Medulla oblongata (tissue), 1 donor: ENCODE results near the gene ZSWIM6.

Experiments
- DNase-seq: peaks from one replicate; pipeline ENCODE4 v3.0.0-alpha.2; 2015; ENCODE audit errors: extremely low spot score

ZSWIM6 gene

GRCh38 chr5:61538722-61539501 lies 206.9 kb downstream of the ZSWIM6 start:
- DNase-seq = no peak

- DNase-seq = no peak
Observed at GRCh38 chr5:61549530-61549929, 217.5 kb downstream of the ZSWIM6 start.

- DNase-seq = no peak
Observed at GRCh38 chr5:61551637-61552313, 219.7 kb downstream of the ZSWIM6 start.

GRCh38 chr5:61559146-61559545 lies 227.1 kb downstream of the ZSWIM6 start:
- no peak for DNase-seq

GRCh38 chr5:61559722-61560121 lies 227.7 kb downstream of the ZSWIM6 start:
- no peak for DNase-seq

- DNase-seq = no peak
Observed at GRCh38 chr5:61563401-61563800, 231.3 kb downstream of the ZSWIM6 start.

GRCh38 chr5:61567337-61567736 lies 235.3 kb downstream of the ZSWIM6 start:
- no peak for DNase-seq

- DNase-seq = no peak
Observed at GRCh38 chr5:61569353-61569752, 237.3 kb downstream of the ZSWIM6 start.

- no peak for DNase-seq
Observed at GRCh38 chr5:61570767-61571166, 238.7 kb downstream of the ZSWIM6 start.

GRCh38 chr5:61572959-61573358 lies 240.9 kb downstream of the ZSWIM6 start:
- DNase-seq = no peak

- no peak for DNase-seq
Observed at GRCh38 chr5:61575103-61575502, 243.0 kb downstream of the ZSWIM6 start.

- DNase-seq = no peak
Observed at GRCh38 chr5:61575581-61575980, 243.5 kb downstream of the ZSWIM6 start.

GRCh38 chr5:61576556-61576955 lies 244.5 kb downstream of the ZSWIM6 start:
- no peak for DNase-seq

GRCh38 chr5:61578858-61579503 lies 246.9 kb downstream of the ZSWIM6 start:
- no peak for DNase-seq

GRCh38 chr5:61582205-61582820 lies 250.3 kb downstream of the ZSWIM6 start:
- DNase-seq = no peak

- DNase-seq = no peak
Observed at GRCh38 chr5:61582887-61583286, 250.8 kb downstream of the ZSWIM6 start.

- DNase-seq = no peak
Observed at GRCh38 chr5:61586096-61587084, 254.3 kb downstream of the ZSWIM6 start.

GRCh38 chr5:61587125-61587524 lies 255.1 kb downstream of the ZSWIM6 start:
- DNase-seq = no peak

- DNase-seq = no peak
Observed at GRCh38 chr5:61588216-61588615, 256.2 kb downstream of the ZSWIM6 start.

- DNase-seq = no peak
Observed at GRCh38 chr5:61589946-61590345, 257.9 kb downstream of the ZSWIM6 start.

GRCh38 chr5:61590473-61590872 lies 258.4 kb downstream of the ZSWIM6 start:
- DNase-seq = no peak
